ENCODE measurements around the gene TLCD5. TPM values are rescaled to one million over a fixed set of nuclear protein-coding genes. Genes with fewer than 3 reads are reported as not detected.

TLCD5 gene
- total and polyA plus RNA-seq, 4 donors, result 2.0 to 10.8 (median 3.1) TPM

- Histone ChIP-seq H3K9ac (ENCODE audit: insufficient read depth in 1 of 2, low read length in 2 of 2) (peak overlapping the region; percentile 17 to 87), H3K27ac (ENCODE audit: low read depth in 1 of 2, low read length in 1 of 2) (peak overlapping the region; percentile 70 to 99), H3K27me3 (ENCODE audit: control insufficient read depth in 3 of 3, insufficient read depth in 3 of 3, low read length in 2 of 3) (no peaks in the 10 kb centered on the region), H3K9me3 (ENCODE audit: control insufficient read depth in 4 of 4, insufficient read depth in 3 of 4, low read length in 3 of 4) (no peaks in the 10 kb centered on the region), H3K4me1 (ENCODE audit: control insufficient read depth in 5 of 5, insufficient read depth in 5 of 5, low read length in 5 of 5) (peaks cover 0 to 34% (median 13%) of the 10 kb centered on the region in 5 donors), H3K4me3 (peak overlapping the region; percentile 94), H3K36me3 (ENCODE audit: control insufficient read depth in 4 of 4, insufficient read depth in 4 of 4, low read length in 4 of 4) (no peaks in the 10 kb centered on the region)
- 31 to 68% methylated on average over 7 of the region's 7 CpGs for WGBS, 2 donors
- TF ChIP-seq CTCF (IDR thresholded peaks at IDR 0.05; ENCODE audit: control extremely low read depth, extremely low read depth), result no peak
- peak in 2 of 3 donors; percentile 65 to 76 for DNase-seq
- ATAC-seq (ENCODE audit: insufficient read depth, low FRiP score), result no peak
These were observed 13.2 kb downstream of the TLCD5 start for GRCh38 chr11:120338107-120338933.

- H3K9ac ChIP-seq (ENCODE audit: insufficient read depth in 1 of 2, low read length in 2 of 2), result peak overlapping the region in 1 of 2 donors; percentile 78
- H3K36me3 ChIP-seq (ENCODE audit: control insufficient read depth in 4 of 4, insufficient read depth in 4 of 4, low read length in 4 of 4), result no peaks in the 10 kb centered on the region
- H3K4me3 ChIP-seq, result no peak overlapping the region
- H3K27ac ChIP-seq (ENCODE audit: low read depth in 1 of 2, low read length in 1 of 2), result peak overlapping the region; percentile 76 to 87
- H3K9me3 ChIP-seq (ENCODE audit: control insufficient read depth in 4 of 4, insufficient read depth in 3 of 4, low read length in 3 of 4), result no peaks in the 10 kb centered on the region
- no peaks in the 10 kb centered on the region for H3K27me3 ChIP-seq (ENCODE audit: control insufficient read depth in 3 of 3, insufficient read depth in 3 of 3, low read length in 2 of 3)
- peak; percentile 59 to 88 (median 81) for DNase-seq
- H3K4me1 ChIP-seq (ENCODE audit: control insufficient read depth in 5 of 5, insufficient read depth in 5 of 5, low read length in 5 of 5), result peaks cover 0 to 34% (median 13%) of the 10 kb centered on the region in 5 donors
- no peak for ATAC-seq (ENCODE audit: insufficient read depth, low FRiP score)
- WGBS, 2 donors, result 13 to 24% methylated on average over 6 of the region's 6 CpGs
- no peak for TF ChIP-seq CTCF (IDR thresholded peaks at IDR 0.05; ENCODE audit: control extremely low read depth, extremely low read depth)
These were observed 14.3 kb downstream of the TLCD5 start for GRCh38 chr11:120339394-120339890.

- no peaks in the 10 kb centered on the region for H3K27me3 ChIP-seq (ENCODE audit: control insufficient read depth in 3 of 3, insufficient read depth in 3 of 3, low read length in 2 of 3)
- ATAC-seq (ENCODE audit: insufficient read depth, low FRiP score), result no peak
- peaks cover 0 to 28% (median 10%) of the 10 kb centered on the region in 5 donors for H3K4me1 ChIP-seq (ENCODE audit: control insufficient read depth in 5 of 5, insufficient read depth in 5 of 5, low read length in 5 of 5)
- H3K4me3 ChIP-seq, result no peak overlapping the region
- TF ChIP-seq CTCF (IDR thresholded peaks at IDR 0.05; ENCODE audit: control extremely low read depth, extremely low read depth), result no peak
- WGBS, 2 donors, result 34 to 56% methylated on average over 2 of the region's 2 CpGs
- H3K27ac ChIP-seq (ENCODE audit: low read depth in 1 of 2, low read length in 1 of 2), result peak overlapping the region in 1 of 2 donors; percentile 87
- H3K9me3 ChIP-seq (ENCODE audit: control insufficient read depth in 4 of 4, insufficient read depth in 3 of 4, low read length in 3 of 4), result no peaks in the 10 kb centered on the region
- no peaks in the 10 kb centered on the region for H3K36me3 ChIP-seq (ENCODE audit: control insufficient read depth in 4 of 4, insufficient read depth in 4 of 4, low read length in 4 of 4)
- DNase-seq, result no peak
- no peak overlapping the region for H3K9ac ChIP-seq (ENCODE audit: insufficient read depth in 1 of 2, low read length in 2 of 2)
These were observed 15.4 kb downstream of the TLCD5 start for GRCh38 chr11:120340529-120340928.

Measured in lung (tissue), 12 donors.